ENCODE data around the gene IFT81. TPM values are rescaled to one million over a fixed set of nuclear protein-coding genes. Genes with fewer than 3 reads are reported as not detected.

IFT81 gene
- total RNA-seq, 1 experiment from 2014 or later: 10.5 TPM

- ChIA-PET POLR2A (no interaction called here), CTCF (no interaction called here)
- Mint-ChIP-seq H3K27me3 (ENCODE audit: low read depth) (no peaks in the 10 kb centered on the region; the same call in none of the 2 replicates), H3K4me1 (no peaks in the 10 kb centered on the region), H3K27ac (no peak overlapping the region), H3K36me3 (no peaks in the 10 kb centered on the region), H3K4me3 (no peak overlapping the region), H3K9me3 (peaks cover 3% of the 10 kb centered on the region)
- ATAC-seq: peak; percentile 47; the same call in 1 of the 2 replicates
- TF ChIP-seq ZNF423 (CRISPR knock-in tag; IDR thresholded peaks at IDR 0.05) (no peak), HMGXB4 (CRISPR knock-in tag; IDR thresholded peaks at IDR 0.05) (no peak), ZNF121 (CRISPR knock-in tag; IDR thresholded peaks at IDR 0.05) (no peak), ZSCAN18 (CRISPR knock-in tag; IDR thresholded peaks at IDR 0.05) (no peak), CTCF (IDR thresholded peaks at IDR 0.05) (no peak), NR1H2 (CRISPR knock-in tag; IDR thresholded peaks at IDR 0.05) (no peak), IRF1 (CRISPR knock-in tag; IDR thresholded peaks at IDR 0.05) (no peak), GABPB1 (CRISPR knock-in tag; IDR thresholded peaks at IDR 0.05) (peak; percentile 20; the same call in 1 of the 2 replicates)
- DNase-seq (ENCODE audit: low spot score): no peak
Observed at GRCh38 chr12:110079477-110080400, 44.4 kb upstream of the IFT81 start.

- ATAC-seq (no peak), DNase-seq (ENCODE audit: low spot score) (no peak)
- CTCF ChIA-PET: no interaction called here
- Mint-ChIP-seq H3K4me3 (no peak overlapping the region), H3K9me3 (peaks cover 3% of the 10 kb centered on the region), H3K27ac (no peak overlapping the region), H3K4me1 (no peaks in the 10 kb centered on the region), H3K36me3 (no peaks in the 10 kb centered on the region), H3K27me3 (ENCODE audit: low read depth) (no peaks in the 10 kb centered on the region; the same call in none of the 2 replicates)
- POLR2A ChIA-PET: no interaction called here
- no peak for TF ChIP-seq ZNF512 (CRISPR knock-in tag; IDR thresholded peaks at IDR 0.05; ENCODE audit: borderline replicate concordance)
- TF ChIP-seq NR3C1 (CRISPR knock-in tag; conservative IDR thresholded peaks at IDR 0.05; ENCODE audit: low read depth): no peak
- no peak for TF ChIP-seq JUN (CRISPR knock-in tag; IDR thresholded peaks at IDR 0.05)
- no peak for TF ChIP-seq ZNF416 (CRISPR knock-in tag; IDR thresholded peaks at IDR 0.05)
- TF ChIP-seq NR2C2 (CRISPR knock-in tag; IDR thresholded peaks at IDR 0.05): no peak
- no peak for TF ChIP-seq PREB (CRISPR knock-in tag; IDR thresholded peaks at IDR 0.05; ENCODE audit: borderline replicate concordance)
- TF ChIP-seq RELA (CRISPR knock-in tag; IDR thresholded peaks at IDR 0.05; ENCODE audit: borderline replicate concordance): no peak
- no peak for TF ChIP-seq FOXK1 (CRISPR knock-in tag; IDR thresholded peaks at IDR 0.05)
- TF ChIP-seq ZNF317 (CRISPR knock-in tag; IDR thresholded peaks at IDR 0.05; ENCODE audit: borderline replicate concordance, low read depth): no peak
- no peak for TF ChIP-seq NR1H2 (CRISPR knock-in tag; IDR thresholded peaks at IDR 0.05)
- TF ChIP-seq TEAD1 (CRISPR knock-in tag; IDR thresholded peaks at IDR 0.05): no peak
- no peak for TF ChIP-seq HMGXB4 (CRISPR knock-in tag; IDR thresholded peaks at IDR 0.05)
- TF ChIP-seq ZNF396 (CRISPR knock-in tag; IDR thresholded peaks at IDR 0.05; ENCODE audit: borderline replicate concordance): no peak
- no peak for TF ChIP-seq CREB1 (CRISPR knock-in tag; IDR thresholded peaks at IDR 0.05)
- TF ChIP-seq SP1 (CRISPR knock-in tag; conservative IDR thresholded peaks at IDR 0.05): no peak
- no peak for TF ChIP-seq ZNF232 (CRISPR knock-in tag; IDR thresholded peaks at IDR 0.05)
- no peak for TF ChIP-seq ZNF219 (CRISPR knock-in tag; IDR thresholded peaks at IDR 0.05; ENCODE audit: borderline replicate concordance)
Observed at GRCh38 chr12:110080410-110080809, 43.7 kb upstream of the IFT81 start.
